Measurements from ENCODE around the gene MB21D2. TPM values are rescaled to one million over a fixed set of nuclear protein-coding genes. Genes with fewer than 3 reads are reported as not detected.

Gene MB21D2
- total and polyA plus RNA-seq, 2 donors = 4.1 to 22.6 TPM

GRCh38 chr3:192841428-192841827 lies 76.2 kb downstream of the MB21D2 start:
- H3K4me3 ChIP-seq (ENCODE audit: low read depth, low read length) = no peak overlapping the region
- WGBS = 96% methylated on average over 6 of the region's 6 CpGs
- H3K4me1 ChIP-seq (ENCODE audit: insufficient read depth) = no peaks in the 10 kb centered on the region
- no peak for DNase-seq (ENCODE audit: extremely low spot score)
- H3K27ac ChIP-seq (ENCODE audit: low read depth) = no peak overlapping the region
- H3K36me3 ChIP-seq (ENCODE audit: insufficient read depth) = no peaks in the 10 kb centered on the region

DNA sequence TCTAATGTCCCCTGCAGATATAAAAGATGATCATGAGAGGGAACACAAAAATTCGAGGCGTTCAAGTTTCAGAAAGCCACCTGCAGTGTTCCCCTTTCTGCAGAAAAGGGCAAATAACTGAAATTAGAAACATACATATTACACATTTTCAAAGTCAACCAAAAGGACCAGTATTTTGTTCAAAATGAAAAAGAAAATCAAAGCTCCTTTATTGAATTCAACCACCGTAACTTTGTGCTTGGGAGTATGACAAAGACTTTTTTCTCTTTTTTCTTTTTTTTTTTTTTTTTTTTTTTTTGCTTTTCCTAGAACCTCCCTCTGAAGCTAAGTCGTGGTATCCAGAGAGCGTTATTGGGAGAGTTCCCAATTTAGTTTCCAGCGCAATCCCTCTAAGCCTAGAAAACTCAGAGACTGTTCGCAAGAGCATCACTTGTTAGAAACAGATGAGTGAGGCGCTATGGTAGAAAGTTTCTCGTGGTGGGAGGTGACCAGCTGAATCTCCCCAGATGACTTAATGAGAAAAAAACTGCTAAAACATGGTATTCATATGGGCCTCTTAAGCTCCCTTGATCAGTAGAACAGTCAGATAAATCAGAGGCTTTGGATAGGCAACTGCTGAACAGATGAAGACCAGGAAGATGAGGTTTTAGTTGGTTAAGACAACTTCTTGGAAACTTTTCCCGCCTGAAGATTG lies 77.4 kb downstream of the MB21D2 start:
- Histone ChIP-seq H3K4me3 (ENCODE audit: low read depth, low read length) (no peak overlapping the region), H3K36me3 (ENCODE audit: insufficient read depth) (no peaks in the 10 kb centered on the region), H3K27ac (ENCODE audit: low read depth) (no peak overlapping the region), H3K4me1 (ENCODE audit: insufficient read depth) (no peaks in the 10 kb centered on the region)
- no peak for DNase-seq (ENCODE audit: extremely low spot score)
- WGBS = 95% methylated on average over 10 of the region's 10 CpGs

DNA sequence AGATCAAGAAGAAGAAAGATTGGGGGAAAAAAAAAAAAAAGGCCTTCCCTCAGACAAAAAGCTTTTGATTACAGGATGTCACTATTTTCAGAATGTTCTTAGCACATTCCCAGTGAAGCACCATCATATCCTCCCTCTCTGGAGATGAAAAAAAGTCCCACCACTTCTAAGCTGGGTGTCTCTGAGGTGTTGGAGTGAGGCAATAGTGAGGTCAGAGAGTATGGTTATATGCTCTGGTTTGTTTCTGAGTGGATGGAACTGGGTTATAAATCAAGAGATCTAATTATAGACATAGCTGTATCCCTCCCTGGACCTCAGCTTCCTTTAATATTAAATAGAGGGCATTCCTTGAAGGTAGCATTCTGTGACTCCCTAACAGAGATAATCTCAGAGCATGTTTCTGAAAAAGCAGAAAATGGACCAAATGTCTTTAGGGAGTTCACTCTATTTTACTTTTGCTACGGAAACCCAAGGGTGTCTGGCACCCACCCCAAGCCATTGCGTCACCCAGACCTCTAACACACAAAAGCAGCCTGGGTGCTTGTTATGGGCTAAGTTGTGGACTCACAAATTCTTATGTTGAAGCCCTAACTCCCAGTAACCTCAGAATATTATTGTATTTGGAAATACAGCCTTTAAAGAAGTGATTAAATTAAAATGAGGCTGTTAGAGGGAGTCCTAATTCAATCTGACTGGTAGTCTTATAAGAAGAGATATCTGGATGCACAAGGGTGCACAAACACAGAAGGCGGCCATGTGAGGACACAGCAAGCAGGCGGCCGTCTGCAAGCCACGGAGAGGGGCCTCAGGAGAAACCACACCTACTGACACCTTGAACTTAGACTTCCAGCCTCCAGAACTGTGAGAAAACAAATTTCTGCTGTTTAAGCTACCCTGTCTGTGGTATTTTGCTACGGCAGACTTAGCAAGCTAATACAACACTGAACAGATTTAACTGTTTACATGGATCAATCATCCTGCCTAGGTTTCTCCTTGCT lies 81.5 kb downstream of the MB21D2 start:
- Histone ChIP-seq H3K4me3 (ENCODE audit: low read depth, low read length) (no peak overlapping the region), H3K27ac (ENCODE audit: low read depth) (no peak overlapping the region), H3K4me1 (ENCODE audit: insufficient read depth) (no peaks in the 10 kb centered on the region), H3K36me3 (ENCODE audit: insufficient read depth) (no peaks in the 10 kb centered on the region)
- DNase-seq (ENCODE audit: extremely low spot score) = no peak
- 61% methylated on average over 7 of the region's 7 CpGs for WGBS

DNA sequence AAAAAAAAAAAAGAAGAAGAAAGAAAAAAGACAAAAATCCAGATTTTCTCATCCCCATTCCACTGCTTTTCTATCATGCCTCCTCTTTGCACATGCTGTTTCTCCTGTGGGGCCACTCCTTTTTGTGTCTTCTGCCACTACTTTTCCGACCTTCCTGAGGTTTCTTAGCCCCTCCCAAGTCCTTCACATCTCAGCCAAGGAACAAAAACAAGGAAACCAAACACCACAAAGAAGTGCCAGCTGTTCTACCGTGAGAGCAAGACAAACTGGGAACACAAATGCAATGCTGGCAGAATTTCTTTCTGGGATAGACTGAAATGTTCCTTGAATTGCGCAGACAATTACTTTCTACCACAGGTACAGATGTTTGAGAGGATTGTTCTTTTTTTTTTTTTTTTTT lies 83.2 kb downstream of the MB21D2 start:
- Histone ChIP-seq H3K4me1 (ENCODE audit: insufficient read depth) (no peaks in the 10 kb centered on the region), H3K4me3 (ENCODE audit: low read depth, low read length) (no peak overlapping the region), H3K27ac (ENCODE audit: low read depth) (no peak overlapping the region), H3K36me3 (ENCODE audit: insufficient read depth) (no peaks in the 10 kb centered on the region)
- 64% methylated on average over 3 of the region's 3 CpGs for WGBS
- DNase-seq (ENCODE audit: extremely low spot score) = no peak

DNA sequence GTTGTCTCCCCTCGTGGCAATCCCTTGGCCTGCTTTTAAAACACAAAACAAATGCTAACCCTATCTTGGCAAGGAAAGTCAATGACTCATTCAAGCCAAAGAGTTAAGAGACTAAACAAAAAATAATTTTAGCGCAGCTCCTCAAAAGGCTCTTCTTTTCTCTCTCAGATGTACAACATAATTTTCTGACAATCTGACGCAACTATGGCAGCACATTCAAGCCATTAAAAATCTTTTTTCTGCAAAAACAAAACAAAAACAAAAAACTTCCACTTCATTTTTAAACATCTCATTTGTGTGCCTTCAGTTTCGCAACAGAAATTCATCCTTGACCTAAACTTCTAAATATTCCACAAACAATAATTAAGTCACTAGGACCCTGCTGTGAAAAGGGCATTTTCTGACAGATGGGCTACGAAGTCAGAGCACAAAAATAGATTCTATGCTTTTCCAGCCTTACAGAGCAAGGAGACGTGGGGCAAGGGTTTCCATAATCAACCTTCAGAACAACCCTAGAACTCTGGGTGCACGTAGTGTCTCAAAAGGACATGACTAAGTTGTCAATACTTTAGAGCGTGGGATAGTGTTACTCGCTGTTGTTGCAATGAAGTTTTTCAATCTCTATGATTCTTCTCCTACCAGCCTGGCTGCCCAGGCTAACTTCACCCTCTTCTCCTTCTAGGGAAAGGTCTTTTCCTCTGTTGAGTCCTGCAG lies 84.3 kb downstream of the MB21D2 start:
- no peak for DNase-seq (ENCODE audit: extremely low spot score)
- no peaks in the 10 kb centered on the region for H3K4me1 ChIP-seq (ENCODE audit: insufficient read depth)
- no peaks in the 10 kb centered on the region for H3K36me3 ChIP-seq (ENCODE audit: insufficient read depth)
- no peak overlapping the region for H3K4me3 ChIP-seq (ENCODE audit: low read depth, low read length)
- 37% methylated on average over 9 of the region's 9 CpGs for WGBS
- no peak overlapping the region for H3K27ac ChIP-seq (ENCODE audit: low read depth)

GRCh38 chr3:192831801-192832347 lies 85.8 kb downstream of the MB21D2 start:
- WGBS = 28% methylated on average over 1 of the region's 1 CpG
- no peak overlapping the region for H3K27ac ChIP-seq (ENCODE audit: low read depth)

DNA sequence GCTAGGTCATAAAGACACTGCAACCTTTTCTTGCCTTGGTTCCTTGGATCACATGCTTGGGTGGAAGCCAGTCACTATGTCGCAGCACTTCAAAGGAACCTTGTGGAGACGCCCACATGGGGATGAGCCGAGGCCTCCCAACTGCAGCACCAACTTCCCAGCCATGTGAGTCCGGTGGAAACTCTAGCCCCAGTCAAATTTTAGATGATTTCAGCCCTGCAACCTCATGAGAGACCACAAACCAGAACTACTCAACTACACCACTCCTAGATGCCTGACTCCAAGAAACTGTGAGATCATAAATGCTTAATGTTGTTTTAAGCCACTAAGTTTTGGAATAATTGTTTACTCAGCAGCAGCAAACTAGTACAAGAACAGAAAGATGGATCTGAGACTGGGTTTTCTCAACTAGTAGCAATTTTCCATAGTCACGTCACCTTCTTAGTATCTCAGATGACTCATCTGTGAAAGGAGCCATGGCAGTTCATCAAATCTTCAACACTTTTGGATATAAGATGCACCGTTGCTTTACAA lies 86.5 kb downstream of the MB21D2 start:
- Histone ChIP-seq H3K36me3 (ENCODE audit: insufficient read depth) (no peaks in the 10 kb centered on the region), H3K4me1 (ENCODE audit: insufficient read depth) (no peaks in the 10 kb centered on the region), H3K4me3 (ENCODE audit: low read depth, low read length) (no peak overlapping the region), H3K27ac (ENCODE audit: low read depth) (no peak overlapping the region)
- WGBS = 56% methylated on average over 6 of the region's 6 CpGs
- DNase-seq (ENCODE audit: extremely low spot score) = no peak

More at GRCh38 chr3:192831801-192832347, 85.8 kb downstream of the MB21D2 start:
- no peak overlapping the region for H3K4me3 ChIP-seq (ENCODE audit: low read depth, low read length)
- H3K4me1 ChIP-seq (ENCODE audit: insufficient read depth) = no peaks in the 10 kb centered on the region
- no peaks in the 10 kb centered on the region for H3K36me3 ChIP-seq (ENCODE audit: insufficient read depth)
- no peak for DNase-seq (ENCODE audit: extremely low spot score)

- DNase-seq (ENCODE audit: extremely low spot score) = no peak
- WGBS = 80% methylated on average over 7 of the region's 7 CpGs
- Histone ChIP-seq H3K27ac (ENCODE audit: low read depth) (no peak overlapping the region), H3K36me3 (ENCODE audit: insufficient read depth) (no peaks in the 10 kb centered on the region), H3K4me1 (ENCODE audit: insufficient read depth) (no peaks in the 10 kb centered on the region), H3K4me3 (ENCODE audit: low read depth, low read length) (no peak overlapping the region)
Measured at GRCh38 chr3:192830291-192831110, 87.2 kb downstream of the MB21D2 start.

GRCh38 chr3:192827863-192828594 lies 89.6 kb downstream of the MB21D2 start:
- H3K4me3 ChIP-seq (ENCODE audit: low read depth, low read length) = no peak overlapping the region
- no peaks in the 10 kb centered on the region for H3K4me1 ChIP-seq (ENCODE audit: insufficient read depth)
- WGBS = 97% methylated on average over 7 of the region's 7 CpGs
- H3K36me3 ChIP-seq (ENCODE audit: insufficient read depth) = no peaks in the 10 kb centered on the region
- DNase-seq (ENCODE audit: extremely low spot score) = no peak
- H3K27ac ChIP-seq (ENCODE audit: low read depth) = no peak overlapping the region

DNA sequence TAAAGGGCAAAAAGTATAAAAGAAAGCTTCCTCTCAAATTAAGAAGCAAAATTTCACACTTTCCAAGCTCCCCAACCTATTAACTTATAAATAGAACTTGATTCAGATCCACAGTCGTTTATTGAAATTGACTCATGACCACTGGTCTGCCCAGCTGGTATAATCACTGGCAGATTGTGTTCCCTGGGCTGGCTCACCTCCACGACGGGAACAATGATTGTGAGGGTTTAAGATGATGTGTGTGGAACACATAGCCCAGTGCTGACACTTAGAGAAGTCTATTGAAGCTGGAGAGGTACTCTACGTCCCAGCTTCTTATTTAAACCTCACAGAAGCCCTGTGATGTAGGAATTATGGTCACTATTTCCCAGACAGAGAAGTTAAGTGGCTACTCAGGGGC lies 90.4 kb downstream of the MB21D2 start:
- Histone ChIP-seq H3K27ac (ENCODE audit: low read depth) (no peak overlapping the region), H3K4me3 (ENCODE audit: low read depth, low read length) (no peak overlapping the region), H3K36me3 (ENCODE audit: insufficient read depth) (no peaks in the 10 kb centered on the region), H3K4me1 (ENCODE audit: insufficient read depth) (no peaks in the 10 kb centered on the region)
- WGBS = 70% methylated on average over 4 of the region's 4 CpGs
- no peak for DNase-seq (ENCODE audit: extremely low spot score)

DNA sequence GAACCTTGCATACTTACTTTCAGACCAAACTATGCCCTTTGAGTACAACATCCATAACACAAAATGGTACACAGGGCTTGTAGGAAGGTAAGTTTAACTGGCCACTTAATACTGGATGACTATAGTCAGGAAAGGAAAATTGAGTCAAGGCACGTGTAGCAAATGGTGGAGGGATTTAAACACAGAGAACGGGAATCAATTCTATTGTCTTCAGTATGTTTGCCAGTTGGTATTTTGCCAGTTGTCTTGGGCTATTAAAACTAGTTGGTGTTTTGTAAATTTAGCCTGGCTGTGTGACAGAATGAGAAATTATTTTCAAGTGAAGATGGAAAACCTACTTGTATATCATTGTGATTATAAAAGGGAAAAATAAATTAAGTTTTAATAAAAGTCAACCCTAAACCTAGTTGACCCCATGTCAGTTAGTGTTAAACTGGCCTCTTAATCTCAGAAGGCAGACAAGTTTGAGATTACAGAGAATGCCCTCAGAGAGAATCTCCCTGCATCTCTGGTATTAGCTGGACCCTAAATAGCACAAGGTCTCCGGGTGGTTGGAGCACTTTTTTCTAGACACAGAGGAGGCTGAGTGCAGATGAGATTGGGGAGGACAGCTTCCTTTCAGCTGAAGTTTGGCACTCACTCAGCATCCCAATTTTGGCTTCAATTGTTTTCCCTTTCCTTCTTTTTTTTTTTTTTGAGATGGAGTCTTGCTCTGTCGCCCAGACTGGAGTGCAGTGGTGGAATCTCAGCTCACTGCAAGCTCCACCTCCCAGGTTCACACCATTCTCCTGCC lies 91.2 kb downstream of the MB21D2 start:
- 42% methylated on average over 4 of the region's 4 CpGs for WGBS
- no peak overlapping the region for H3K4me3 ChIP-seq (ENCODE audit: low read depth, low read length)
- H3K27ac ChIP-seq (ENCODE audit: low read depth) = no peak overlapping the region
- H3K4me1 ChIP-seq (ENCODE audit: insufficient read depth) = no peaks in the 10 kb centered on the region
- no peaks in the 10 kb centered on the region for H3K36me3 ChIP-seq (ENCODE audit: insufficient read depth)
- no peak for DNase-seq (ENCODE audit: extremely low spot score)

All from urinary bladder (tissue), 4 donors.